Body of pancreas (tissue), 4 donors: ENCODE results near the gene PCTP. TPM values are rescaled to one million over a fixed set of nuclear protein-coding genes. Genes with fewer than 3 reads are reported as not detected.

ENCODE experiments used
- ATAC-seq: fragments of 150-250 bp; one replicate; pipeline ENCODE4 v1.9.1; 2016
- DNase-seq, 4 donors: peaks; one replicate each; pipeline ENCODE4 v3.0.0-alpha.2; 2019
- H3K27ac ChIP-seq, 4 donors: fragments of 200-600 bp; sonication (generic); 1 replicate in 3 of 4; 2 replicates in 1 of 4; pipeline versions ENCODE4 v1.5.1 to v1.6.1; 2016 to 2019; ENCODE audit warnings: mild to moderate bottlenecking in 1 of 4, mixed read lengths in 1 of 4, moderate library complexity in 1 of 4
- H3K27me3 ChIP-seq, 2 donors: fragments of 200-600 bp; sonication (generic); one replicate each; pipeline ENCODE4 v1.6.0; 2016; ENCODE audit warnings: mild to moderate bottlenecking in 1 of 2
- H3K36me3 ChIP-seq, 2 donors: fragments of 200-600 bp; sonication (generic); replicated peaks in 1 of 2; 2 replicates each; pipeline ENCODE4 v1.5.1; 2016; ENCODE audit warnings: low read depth in 2 of 2; ENCODE audit not compliant: insufficient read depth in 1 of 2
- H3K4me1 ChIP-seq: fragments of 200-600 bp; sonication (generic); one replicate; pipeline ENCODE4 v1.6.0; 2016
- H3K4me3 ChIP-seq, 2 donors: fragments of 200-600 bp; sonication (generic); 1 replicate in 1 of 2; 2 replicates in 1 of 2; pipeline ENCODE4 v1.5.1; 2016 to 2019
- H3K9me3 ChIP-seq, 3 donors: fragments of 200-600 bp; sonication (generic); 1 replicate in 2 of 3; 2 replicates in 1 of 3; pipeline ENCODE4 v1.5.1; 2016
- CTCF ChIP-seq, 7 experiments: fragments of 450-650 bp in 4 of 7; fragments of 200-600 bp in 3 of 7; sonication (generic) in 3 of 7; IDR thresholded peaks; one replicate each; pipeline ENCODE4 v1.5.1; 2016 to 2019; ENCODE audit warnings: antibody characterized with exemption in 7 of 7
- POLR2A ChIP-seq, 3 donors: fragments of 450-650 bp; IDR thresholded peaks; one replicate each; pipeline ENCODE4 v1.6.1; 2016; ENCODE audit warnings: antibody characterized with exemption in 3 of 3, mild to moderate bottlenecking in 2 of 3
- WGBS, 2 donors: methylation state at CpG; one replicate each; pipeline ENCODE4 v1.1.5; 2017; 5-methylcytosine and 5-hydroxymethylcytosine counted together
- intact Hi-C: fragments of 100-400 bp; cut with DNase I; formaldehyde crosslinking; loops from one replicate; pipeline ENCODE4 v1.15.1; 2023
- total RNA-seq, 2 donors: library from RNA; depleted of rRNA; stranded (reverse); fragments of >200 nt; gene quantifications; one replicate each; pipeline ENCODE4 v1.1.0, GENCODE V29; 2016

Gene PCTP
- total RNA-seq, result 10 to 100 TPM in 1 of 2 donors, 1 to 10 TPM in 1; 5.6 to 13.0 TPM

GRCh38 chr17:55750750-55751657 lies at the start of gene PCTP:
TSS of gene PCTP (plus strand) at chr17:55751051. CDS start at chr17:55751104, 53 bp downstream.
- ATAC-seq, result peak; percentile 99
- 0 to 1% methylated on average over 18 to 51 of the region's 53 CpGs for WGBS, 2 donors
- Histone ChIP-seq H3K27me3 (no peaks in the 10 kb centered on the region), H3K9me3 (no peaks in the 10 kb centered on the region), H3K4me1 (peaks cover 15% of the 10 kb centered on the region), H3K36me3 (no peaks in the 10 kb centered on the region), H3K27ac (peak within 1 kb of the TSS; percentile 37 to 80 (median 61)), H3K4me3 (peak within 1 kb of the TSS; percentile 53 to 78)
- intact Hi-C loops, result no loop called here
- TF ChIP-seq CTCF (IDR thresholded peaks at IDR 0.05) (peak in 5 of 7 experiments; percentile 23 to 50 (median 38)), POLR2A (IDR thresholded peaks at IDR 0.05) (peak; percentile 71 to 92 (median 90))
- DNase-seq, result peak; percentile 91 to 95 (median 92)

GRCh38 chr17:55702150-55702549 lies 48.7 kb upstream of the PCTP start:
- H3K27ac ChIP-seq, result no peak overlapping the region
- no peaks in the 10 kb centered on the region for H3K9me3 ChIP-seq
- intact Hi-C loops, result no loop called here
- 67 to 68% methylated on average over 7 of the region's 7 CpGs for WGBS, 2 donors
- no peaks in the 10 kb centered on the region for H3K36me3 ChIP-seq
- TF ChIP-seq CTCF (IDR thresholded peaks at IDR 0.05) (no peak), POLR2A (IDR thresholded peaks at IDR 0.05) (no peak)
- H3K4me1 ChIP-seq, result no peaks in the 10 kb centered on the region
- H3K4me3 ChIP-seq, result no peak overlapping the region
- no peaks in the 10 kb centered on the region for H3K27me3 ChIP-seq
- ATAC-seq, result no peak
- no peak for DNase-seq

- Histone ChIP-seq H3K4me1 (no peaks in the 10 kb centered on the region), H3K4me3 (no peak overlapping the region), H3K27me3 (no peaks in the 10 kb centered on the region), H3K36me3 (no peaks in the 10 kb centered on the region), H3K27ac (no peak overlapping the region), H3K9me3 (no peaks in the 10 kb centered on the region)
- 10 to 17% methylated on average over 1 of the region's 1 CpG for WGBS, 2 donors
- TF ChIP-seq POLR2A (IDR thresholded peaks at IDR 0.05), result no peak
- TF ChIP-seq CTCF (IDR thresholded peaks at IDR 0.05), result no peak
- ATAC-seq (no peak), DNase-seq (no peak)
- intact Hi-C loops, result no loop called here
These were observed 46.5 kb upstream of the PCTP start for GRCh38 chr17:55704401-55704800.

GRCh38 chr17:55705847-55706246 lies 45.0 kb upstream of the PCTP start:
- Histone ChIP-seq H3K27ac (no peak overlapping the region), H3K4me1 (no peaks in the 10 kb centered on the region), H3K9me3 (no peaks in the 10 kb centered on the region), H3K27me3 (no peaks in the 10 kb centered on the region), H3K4me3 (no peak overlapping the region), H3K36me3 (no peaks in the 10 kb centered on the region)
- ATAC-seq (no peak), DNase-seq (no peak)
- TF ChIP-seq CTCF (IDR thresholded peaks at IDR 0.05) (no peak), POLR2A (IDR thresholded peaks at IDR 0.05) (no peak)
- intact Hi-C loops, result no loop called here
